Suprapubic skin (tissue), 4 donors: ENCODE data around the gene HOXC10. TPM values are rescaled to one million over a fixed set of nuclear protein-coding genes. Genes with fewer than 3 reads are reported as not detected.

ENCODE experiments used
- DNase-seq, 2 donors: peaks; one replicate each; pipeline ENCODE4 v3.0.0-alpha.2; 2019; ENCODE audit warnings: low spot score in 2 of 2
- H3K27ac ChIP-seq: fragments of 200-600 bp; sonication (generic); one replicate; pipeline ENCODE4 v1.5.1; 2019
- H3K27me3 ChIP-seq: fragments of 200-600 bp; sonication (generic); one replicate; pipeline ENCODE4 v1.5.1; 2019
- H3K36me3 ChIP-seq: fragments of 200-600 bp; sonication (generic); one replicate; pipeline ENCODE4 v1.5.1; 2019
- H3K4me1 ChIP-seq: fragments of 200-600 bp; sonication (generic); one replicate; pipeline ENCODE4 v1.5.1; 2019
- H3K4me3 ChIP-seq: fragments of 200-600 bp; sonication (generic); one replicate; pipeline ENCODE4 v1.5.1; 2019; ENCODE audit warnings: mild to moderate bottlenecking
- H3K9me3 ChIP-seq: fragments of 200-600 bp; sonication (generic); one replicate; pipeline ENCODE4 v1.5.1; 2019
- CTCF ChIP-seq, 2 donors: fragments of 200-600 bp in 1 of 2; fragments of 450-650 bp in 1 of 2; sonication (generic) in 1 of 2; IDR thresholded peaks; one replicate each; pipeline ENCODE4 v1.5.1; 2016 to 2019; ENCODE audit warnings: antibody characterized with exemption in 2 of 2, mild to moderate bottlenecking in 1 of 2, moderate library complexity in 1 of 2
- EP300 ChIP-seq: sonication (generic); formaldehyde crosslinking; IDR thresholded peaks from one replicate; pipeline ENCODE4 v1.6.1; 2017; ENCODE audit warnings: antibody characterized with exemption
- POLR2A ChIP-seq, 2 donors: fragments of 450-650 bp; IDR thresholded peaks; one replicate each; pipeline ENCODE4 v1.6.1; 2017; ENCODE audit warnings: antibody characterized with exemption in 2 of 2, mild to moderate bottlenecking in 2 of 2, moderate library complexity in 2 of 2
- POLR2AphosphoS5 ChIP-seq, 3 donors: sonication (generic); formaldehyde crosslinking; IDR thresholded peaks; one replicate each; pipeline ENCODE4 v1.6.1; 2017; ENCODE audit warnings: antibody characterized with exemption in 3 of 3
- WGBS: methylation state at CpG from one replicate; pipeline ENCODE4 v1.1.5; 2018; 5-methylcytosine and 5-hydroxymethylcytosine counted together
- total RNA-seq, 4 donors: library from RNA; depleted of rRNA; stranded (reverse); fragments of >200 nt; gene quantifications; one replicate each; pipeline ENCODE4 v1.1.0, GENCODE V29; 2016

Gene HOXC10
- total RNA-seq: 10 to 100 TPM in 3 of 4 donors, 1 to 10 TPM in 1; 8.8 to 24.7 (median 13.3) TPM

- Histone ChIP-seq H3K9me3 (no peaks in the 10 kb centered on the region), H3K36me3 (no peaks in the 10 kb centered on the region), H3K27me3 (peaks cover 64% of the 10 kb centered on the region), H3K27ac (peak within 1 kb of the TSS; percentile 98), H3K4me1 (peaks cover 80% of the 10 kb centered on the region), H3K4me3 (peak within 1 kb of the TSS; percentile 60)
- 1% methylated on average over 39 of the region's 55 CpGs for WGBS
- DNase-seq: peak; percentile 98
- TF ChIP-seq POLR2A (IDR thresholded peaks at IDR 0.05) (no peak), POLR2AphosphoS5 (IDR thresholded peaks at IDR 0.05) (peak in 2 of 3 donors; percentile 35 to 51), CTCF (IDR thresholded peaks at IDR 0.05) (peak; percentile 80 to 85)
Observed at GRCh38 chr12:53984901-53985691, at the start of gene HOXC10. TSS of gene HOXC10 (plus strand) at chr12:53985146. CDS start at chr12:53985260, 114 bp downstream.

DNA sequence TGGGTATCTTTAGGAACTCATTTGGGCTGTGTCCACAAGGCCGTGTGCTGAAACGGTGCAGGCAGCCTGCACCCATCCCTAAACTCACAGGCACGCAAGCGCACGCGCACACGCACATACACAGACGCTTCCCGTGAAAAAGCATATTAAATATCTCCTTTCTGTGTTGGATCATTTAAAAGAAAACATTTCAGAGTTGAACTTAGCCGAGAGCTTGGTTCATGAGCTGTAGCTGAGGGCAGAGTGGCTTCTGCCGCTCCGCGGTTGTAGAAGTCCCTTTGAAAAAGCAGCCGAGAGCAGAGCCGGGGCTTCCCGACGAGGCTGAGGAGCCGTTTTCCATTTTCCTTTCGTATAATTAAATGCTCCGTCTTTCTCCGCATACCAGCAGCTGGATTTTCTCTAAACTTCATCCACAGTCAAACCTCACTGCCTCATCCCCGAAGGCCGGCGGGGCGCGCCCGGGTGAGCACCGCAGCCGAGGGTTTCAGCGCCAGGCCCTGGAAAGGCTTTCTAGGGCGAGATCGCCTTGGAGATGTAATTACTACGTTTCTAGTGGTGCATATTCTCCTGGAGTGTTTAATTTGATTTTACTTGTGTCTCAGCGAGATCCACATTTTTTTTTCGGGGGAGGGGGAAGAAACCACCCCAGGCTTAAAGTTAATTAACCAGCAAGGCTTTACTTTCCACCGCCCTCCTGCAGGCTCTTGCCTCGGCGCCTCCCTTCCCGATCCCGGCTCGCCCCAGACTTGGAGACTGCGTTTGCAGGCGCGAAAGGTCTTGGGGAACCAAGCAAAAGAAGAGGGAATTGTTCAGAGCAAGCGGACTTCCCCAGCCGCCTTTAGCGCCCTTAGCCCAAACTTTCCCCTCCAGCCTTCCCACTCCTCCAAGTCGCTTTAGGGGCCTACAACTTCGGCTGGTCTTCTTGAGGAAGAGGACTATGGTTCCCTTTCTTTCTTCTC is 49.3 kb upstream of the HOXC10 start:
- Histone ChIP-seq H3K27me3 (peaks cover 100% of the 10 kb centered on the region), H3K4me1 (peaks cover 30% of the 10 kb centered on the region), H3K4me3 (no peak overlapping the region), H3K36me3 (no peaks in the 10 kb centered on the region), H3K27ac (no peak overlapping the region), H3K9me3 (no peaks in the 10 kb centered on the region)
- no peak for DNase-seq
- TF ChIP-seq CTCF (IDR thresholded peaks at IDR 0.05) (no peak), POLR2AphosphoS5 (IDR thresholded peaks at IDR 0.05) (no peak), POLR2A (IDR thresholded peaks at IDR 0.05) (no peak)
- 61% methylated on average over 49 of the region's 49 CpGs for WGBS

DNA sequence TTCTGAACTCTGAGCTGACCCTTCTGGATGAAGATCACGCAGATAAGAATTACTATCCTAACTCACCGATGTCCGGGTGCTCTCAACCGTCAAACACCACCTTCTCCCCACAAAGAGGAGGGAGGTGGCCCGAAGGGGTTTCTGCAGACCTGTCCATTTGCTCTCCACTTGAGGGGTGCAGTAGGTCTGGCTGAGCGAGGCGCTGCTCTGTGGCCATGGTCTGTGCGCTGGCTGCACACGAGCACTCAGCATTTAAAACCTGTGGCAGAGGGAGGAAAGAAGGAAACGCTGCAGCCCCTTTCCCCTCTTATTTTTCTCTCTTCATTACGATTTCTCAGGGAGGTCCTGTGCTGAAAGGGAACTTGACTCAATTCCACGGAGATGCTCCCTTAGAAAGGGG is 47.8 kb upstream of the HOXC10 start:
- H3K27ac ChIP-seq: no peak overlapping the region
- peaks cover 30% of the 10 kb centered on the region for H3K4me1 ChIP-seq
- WGBS: 65% methylated on average over 12 of the region's 12 CpGs
- H3K36me3 ChIP-seq: no peaks in the 10 kb centered on the region
- DNase-seq: no peak
- H3K9me3 ChIP-seq: no peaks in the 10 kb centered on the region
- peaks cover 98% of the 10 kb centered on the region for H3K27me3 ChIP-seq
- TF ChIP-seq CTCF (IDR thresholded peaks at IDR 0.05) (no peak), EP300 (no peak), POLR2AphosphoS5 (IDR thresholded peaks at IDR 0.05) (no peak), POLR2A (IDR thresholded peaks at IDR 0.05) (no peak)
- no peak overlapping the region for H3K4me3 ChIP-seq

- WGBS: 27% methylated on average over 23 of the region's 23 CpGs
- no peaks in the 10 kb centered on the region for H3K9me3 ChIP-seq
- DNase-seq: no peak
- H3K27me3 ChIP-seq: peaks cover 98% of the 10 kb centered on the region
- no peaks in the 10 kb centered on the region for H3K36me3 ChIP-seq
- peak overlapping the region; percentile 57 for H3K4me3 ChIP-seq
- H3K4me1 ChIP-seq: peaks cover 30% of the 10 kb centered on the region
- no peak for TF ChIP-seq POLR2AphosphoS5 (IDR thresholded peaks at IDR 0.05)
- no peak for TF ChIP-seq CTCF (IDR thresholded peaks at IDR 0.05)
- TF ChIP-seq EP300: no peak
- no peak for TF ChIP-seq POLR2A (IDR thresholded peaks at IDR 0.05)
- no peak overlapping the region for H3K27ac ChIP-seq
Observed at GRCh38 chr12:53937596-53938325, 47.2 kb upstream of the HOXC10 start.
